ENCODE data around the gene IREB2. TPM values are rescaled to one million over a fixed set of nuclear protein-coding genes. Genes with fewer than 3 reads are reported as not detected.

The IREB2 gene
- total and polyA plus RNA-seq, 2 experiments from 2014 or later = 23.4 to 68.4 TPM

DNA sequence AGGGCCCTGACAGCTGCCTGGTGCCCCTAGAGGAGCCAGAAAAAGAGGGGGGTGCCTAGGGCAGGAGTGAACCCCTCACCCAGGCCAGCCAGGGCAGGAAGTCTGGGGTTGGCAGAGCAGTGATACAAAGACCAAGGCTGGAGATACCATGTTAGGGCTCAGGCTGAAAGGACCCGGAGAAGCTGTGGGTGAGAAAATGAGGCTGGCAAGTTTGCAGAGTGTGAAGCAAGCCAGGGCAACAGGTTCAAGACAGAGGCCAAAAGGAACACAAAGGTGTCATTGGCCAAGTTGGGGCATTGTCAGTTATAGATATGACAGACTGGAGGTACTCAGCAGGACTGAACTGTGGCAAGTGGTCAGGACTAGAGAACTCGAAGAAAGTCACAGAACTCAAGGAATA, 40.6 kb upstream of the IREB2 start:
- TF ChIP-seq, protein P1, sequence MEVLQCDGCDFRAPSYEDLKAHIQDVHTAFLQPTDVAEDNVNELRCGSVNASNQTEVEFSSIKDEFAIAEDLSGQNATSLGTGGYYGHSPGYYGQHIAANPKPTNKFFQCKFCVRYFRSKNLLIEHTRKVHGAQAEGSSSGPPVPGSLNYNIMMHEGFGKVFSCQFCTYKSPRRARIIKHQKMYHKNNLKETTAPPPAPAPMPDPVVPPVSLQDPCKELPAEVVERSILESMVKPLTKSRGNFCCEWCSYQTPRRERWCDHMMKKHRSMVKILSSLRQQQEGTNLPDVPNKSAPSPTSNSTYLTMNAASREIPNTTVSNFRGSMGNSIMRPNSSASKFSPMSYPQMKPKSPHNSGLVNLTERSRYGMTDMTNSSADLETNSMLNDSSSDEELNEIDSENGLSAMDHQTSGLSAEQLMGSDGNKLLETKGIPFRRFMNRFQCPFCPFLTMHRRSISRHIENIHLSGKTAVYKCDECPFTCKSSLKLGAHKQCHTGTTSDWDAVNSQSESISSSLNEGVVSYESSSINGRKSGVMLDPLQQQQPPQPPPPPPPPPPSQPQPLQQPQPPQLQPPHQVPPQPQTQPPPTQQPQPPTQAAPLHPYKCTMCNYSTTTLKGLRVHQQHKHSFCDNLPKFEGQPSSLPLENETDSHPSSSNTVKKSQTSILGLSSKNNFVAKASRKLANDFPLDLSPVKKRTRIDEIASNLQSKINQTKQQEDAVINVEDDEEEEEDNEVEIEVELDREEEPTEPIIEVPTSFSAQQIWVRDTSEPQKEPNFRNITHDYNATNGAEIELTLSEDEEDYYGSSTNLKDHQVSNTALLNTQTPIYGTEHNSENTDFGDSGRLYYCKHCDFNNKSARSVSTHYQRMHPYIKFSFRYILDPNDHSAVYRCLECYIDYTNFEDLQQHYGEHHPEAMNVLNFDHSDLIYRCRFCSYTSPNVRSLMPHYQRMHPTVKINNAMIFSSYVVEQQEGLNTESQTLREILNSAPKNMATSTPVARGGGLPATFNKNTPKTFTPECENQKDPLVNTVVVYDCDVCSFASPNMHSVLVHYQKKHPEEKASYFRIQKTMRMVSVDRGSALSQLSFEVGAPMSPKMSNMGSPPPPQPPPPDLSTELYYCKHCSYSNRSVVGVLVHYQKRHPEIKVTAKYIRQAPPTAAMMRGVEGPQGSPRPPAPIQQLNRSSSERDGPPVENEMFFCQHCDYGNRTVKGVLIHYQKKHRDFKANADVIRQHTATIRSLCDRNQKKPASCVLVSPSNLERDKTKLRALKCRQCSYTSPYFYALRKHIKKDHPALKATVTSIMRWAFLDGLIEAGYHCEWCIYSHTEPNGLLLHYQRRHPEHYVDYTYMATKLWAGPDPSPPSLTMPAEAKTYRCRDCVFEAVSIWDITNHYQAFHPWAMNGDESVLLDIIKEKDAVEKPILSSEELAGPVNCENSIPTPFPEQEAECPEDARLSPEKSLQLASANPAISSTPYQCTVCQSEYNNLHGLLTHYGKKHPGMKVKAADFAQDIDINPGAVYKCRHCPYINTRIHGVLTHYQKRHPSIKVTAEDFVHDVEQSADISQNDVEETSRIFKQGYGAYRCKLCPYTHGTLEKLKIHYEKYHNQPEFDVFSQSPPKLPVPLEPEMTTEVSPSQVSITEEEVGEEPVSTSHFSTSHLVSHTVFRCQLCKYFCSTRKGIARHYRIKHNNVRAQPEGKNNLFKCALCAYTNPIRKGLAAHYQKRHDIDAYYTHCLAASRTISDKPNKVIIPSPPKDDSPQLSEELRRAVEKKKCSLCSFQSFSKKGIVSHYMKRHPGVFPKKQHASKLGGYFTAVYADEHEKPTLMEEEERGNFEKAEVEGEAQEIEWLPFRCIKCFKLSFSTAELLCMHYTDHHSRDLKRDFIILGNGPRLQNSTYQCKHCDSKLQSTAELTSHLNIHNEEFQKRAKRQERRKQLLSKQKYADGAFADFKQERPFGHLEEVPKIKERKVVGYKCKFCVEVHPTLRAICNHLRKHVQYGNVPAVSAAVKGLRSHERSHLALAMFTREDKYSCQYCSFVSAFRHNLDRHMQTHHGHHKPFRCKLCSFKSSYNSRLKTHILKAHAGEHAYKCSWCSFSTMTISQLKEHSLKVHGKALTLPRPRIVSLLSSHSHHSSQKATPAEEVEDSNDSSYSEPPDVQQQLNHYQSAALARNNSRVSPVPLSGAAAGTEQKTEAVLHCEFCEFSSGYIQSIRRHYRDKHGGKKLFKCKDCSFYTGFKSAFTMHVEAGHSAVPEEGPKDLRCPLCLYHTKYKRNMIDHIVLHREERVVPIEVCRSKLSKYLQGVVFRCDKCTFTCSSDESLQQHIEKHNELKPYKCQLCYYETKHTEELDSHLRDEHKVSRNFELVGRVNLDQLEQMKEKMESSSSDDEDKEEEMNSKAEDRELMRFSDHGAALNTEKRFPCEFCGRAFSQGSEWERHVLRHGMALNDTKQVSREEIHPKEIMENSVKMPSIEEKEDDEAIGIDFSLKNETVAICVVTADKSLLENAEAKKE (CRISPR knock-in tag; IDR thresholded peaks at IDR 0.05) = no peak
- TF ChIP-seq, protein P2, sequence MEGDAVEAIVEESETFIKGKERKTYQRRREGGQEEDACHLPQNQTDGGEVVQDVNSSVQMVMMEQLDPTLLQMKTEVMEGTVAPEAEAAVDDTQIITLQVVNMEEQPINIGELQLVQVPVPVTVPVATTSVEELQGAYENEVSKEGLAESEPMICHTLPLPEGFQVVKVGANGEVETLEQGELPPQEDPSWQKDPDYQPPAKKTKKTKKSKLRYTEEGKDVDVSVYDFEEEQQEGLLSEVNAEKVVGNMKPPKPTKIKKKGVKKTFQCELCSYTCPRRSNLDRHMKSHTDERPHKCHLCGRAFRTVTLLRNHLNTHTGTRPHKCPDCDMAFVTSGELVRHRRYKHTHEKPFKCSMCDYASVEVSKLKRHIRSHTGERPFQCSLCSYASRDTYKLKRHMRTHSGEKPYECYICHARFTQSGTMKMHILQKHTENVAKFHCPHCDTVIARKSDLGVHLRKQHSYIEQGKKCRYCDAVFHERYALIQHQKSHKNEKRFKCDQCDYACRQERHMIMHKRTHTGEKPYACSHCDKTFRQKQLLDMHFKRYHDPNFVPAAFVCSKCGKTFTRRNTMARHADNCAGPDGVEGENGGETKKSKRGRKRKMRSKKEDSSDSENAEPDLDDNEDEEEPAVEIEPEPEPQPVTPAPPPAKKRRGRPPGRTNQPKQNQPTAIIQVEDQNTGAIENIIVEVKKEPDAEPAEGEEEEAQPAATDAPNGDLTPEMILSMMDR (conservative IDR thresholded peaks at IDR 0.05; ENCODE audit: low read depth in 2 of 2) = no peak
- TF ChIP-seq, protein P3, sequence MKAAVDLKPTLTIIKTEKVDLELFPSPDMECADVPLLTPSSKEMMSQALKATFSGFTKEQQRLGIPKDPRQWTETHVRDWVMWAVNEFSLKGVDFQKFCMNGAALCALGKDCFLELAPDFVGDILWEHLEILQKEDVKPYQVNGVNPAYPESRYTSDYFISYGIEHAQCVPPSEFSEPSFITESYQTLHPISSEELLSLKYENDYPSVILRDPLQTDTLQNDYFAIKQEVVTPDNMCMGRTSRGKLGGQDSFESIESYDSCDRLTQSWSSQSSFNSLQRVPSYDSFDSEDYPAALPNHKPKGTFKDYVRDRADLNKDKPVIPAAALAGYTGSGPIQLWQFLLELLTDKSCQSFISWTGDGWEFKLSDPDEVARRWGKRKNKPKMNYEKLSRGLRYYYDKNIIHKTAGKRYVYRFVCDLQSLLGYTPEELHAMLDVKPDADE (IDR thresholded peaks at IDR 0.05) = no peak
- TF ChIP-seq EZH2phosphoT487 (IDR thresholded peaks at IDR 0.05; ENCODE audit: unreplicated experiment) (no peak), NANOG (IDR thresholded peaks at IDR 0.05; ENCODE audit: borderline replicate concordance) (no peak), CREB1 (CRISPR knock-in tag; IDR thresholded peaks at IDR 0.05; ENCODE audit: low read depth) (no peak), JUNB (IDR thresholded peaks at IDR 0.05; ENCODE audit: unreplicated experiment) (no peak), STAT1 (IDR thresholded peaks at IDR 0.05; ENCODE audit: unreplicated experiment) (no peak), ZNF114 (CRISPR knock-in tag; IDR thresholded peaks at IDR 0.05) (no peak), POLR2AphosphoS5 (IDR thresholded peaks at IDR 0.05; ENCODE audit: low read depth) (no peak)
- TF ChIP-seq, protein P4, sequence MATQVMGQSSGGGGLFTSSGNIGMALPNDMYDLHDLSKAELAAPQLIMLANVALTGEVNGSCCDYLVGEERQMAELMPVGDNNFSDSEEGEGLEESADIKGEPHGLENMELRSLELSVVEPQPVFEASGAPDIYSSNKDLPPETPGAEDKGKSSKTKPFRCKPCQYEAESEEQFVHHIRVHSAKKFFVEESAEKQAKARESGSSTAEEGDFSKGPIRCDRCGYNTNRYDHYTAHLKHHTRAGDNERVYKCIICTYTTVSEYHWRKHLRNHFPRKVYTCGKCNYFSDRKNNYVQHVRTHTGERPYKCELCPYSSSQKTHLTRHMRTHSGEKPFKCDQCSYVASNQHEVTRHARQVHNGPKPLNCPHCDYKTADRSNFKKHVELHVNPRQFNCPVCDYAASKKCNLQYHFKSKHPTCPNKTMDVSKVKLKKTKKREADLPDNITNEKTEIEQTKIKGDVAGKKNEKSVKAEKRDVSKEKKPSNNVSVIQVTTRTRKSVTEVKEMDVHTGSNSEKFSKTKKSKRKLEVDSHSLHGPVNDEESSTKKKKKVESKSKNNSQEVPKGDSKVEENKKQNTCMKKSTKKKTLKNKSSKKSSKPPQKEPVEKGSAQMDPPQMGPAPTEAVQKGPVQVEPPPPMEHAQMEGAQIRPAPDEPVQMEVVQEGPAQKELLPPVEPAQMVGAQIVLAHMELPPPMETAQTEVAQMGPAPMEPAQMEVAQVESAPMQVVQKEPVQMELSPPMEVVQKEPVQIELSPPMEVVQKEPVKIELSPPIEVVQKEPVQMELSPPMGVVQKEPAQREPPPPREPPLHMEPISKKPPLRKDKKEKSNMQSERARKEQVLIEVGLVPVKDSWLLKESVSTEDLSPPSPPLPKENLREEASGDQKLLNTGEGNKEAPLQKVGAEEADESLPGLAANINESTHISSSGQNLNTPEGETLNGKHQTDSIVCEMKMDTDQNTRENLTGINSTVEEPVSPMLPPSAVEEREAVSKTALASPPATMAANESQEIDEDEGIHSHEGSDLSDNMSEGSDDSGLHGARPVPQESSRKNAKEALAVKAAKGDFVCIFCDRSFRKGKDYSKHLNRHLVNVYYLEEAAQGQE (IDR thresholded peaks at IDR 0.05; ENCODE audit: unreplicated experiment) = no peak
- H3K4me1 Mint-ChIP-seq = peaks cover 40% of the 10 kb centered on the region
- no peaks in the 10 kb centered on the region for H3K27me3 ChIP-seq (ENCODE audit: insufficient read depth)
- no peaks in the 10 kb centered on the region for H3K36me3 Mint-ChIP-seq (ENCODE audit: low read depth)
- no peak overlapping the region for H3K4me3 Mint-ChIP-seq
- no peaks in the 10 kb centered on the region for H3F3A ChIP-seq (replicated peaks; ENCODE audit: low read depth)
- H3K4me1 ChIP-seq (ENCODE audit: insufficient read depth) = peaks cover 16% of the 10 kb centered on the region
- H4K20me1 ChIP-seq (replicated peaks; ENCODE audit: insufficient read depth) = no peaks in the 10 kb centered on the region
- DNase-seq (ENCODE audit: low spot score) = no peak
- H3K9me3 Mint-ChIP-seq = no peaks in the 10 kb centered on the region
- no peak overlapping the region for H3K27ac Mint-ChIP-seq
- H3K27ac ChIP-seq (ENCODE audit: low read depth) = no peak overlapping the region
- no peaks in the 10 kb centered on the region for H3K36me3 ChIP-seq (ENCODE audit: insufficient read depth)
- no peak for ATAC-seq
- H3K4me2 ChIP-seq = no peak overlapping the region
- H3K79me2 ChIP-seq (replicated peaks; ENCODE audit: insufficient read depth) = no peaks in the 10 kb centered on the region
- no peak overlapping the region for H3K4me3 ChIP-seq
- H2AFZ ChIP-seq = no peak overlapping the region
- no peaks in the 10 kb centered on the region for H3K27me3 Mint-ChIP-seq (ENCODE audit: insufficient read depth, low read depth, poor library complexity)
- 0 out of 2 replicates have a peak, but pooled peaks cover 3% of the 10 kb centered on the region for H3K9me2 ChIP-seq (ENCODE audit: insufficient read depth)

Data from GM23338 (cell line).